Endodermal cell (in vitro differentiated cells): Measurements from ENCODE around the gene DGKE. TPM values are rescaled to one million over a fixed set of nuclear protein-coding genes. Genes with fewer than 3 reads are reported as not detected.

Source experiments
- DNase-seq: peaks from one replicate; pipeline ENCODE4 v3.0.0-alpha.2; 2017
- H3K27ac ChIP-seq: 2 replicates; pipeline ENCODE4 v1.5.1; 2013; ENCODE audit warnings: mild to moderate bottlenecking, low read depth, low read length, moderate library complexity
- H3K27me3 ChIP-seq: 2 replicates; pipeline ENCODE4 v1.6.1; 2013; ENCODE audit warnings: mild to moderate bottlenecking, low read length, moderate library complexity; ENCODE audit not compliant: insufficient read depth, control insufficient read depth, poor library complexity, severe bottlenecking
- H3K36me3 ChIP-seq: 2 replicates; pipeline ENCODE4 v1.7.0; 2013; ENCODE audit warnings: mild to moderate bottlenecking, low read length, moderate library complexity; ENCODE audit not compliant: control insufficient read depth, insufficient read depth
- H3K4me1 ChIP-seq: one replicate; pipeline ENCODE4 v1.7.0; 2013; ENCODE audit warnings: low read length; ENCODE audit not compliant: control insufficient read depth, insufficient read depth
- H3K4me3 ChIP-seq: 2 replicates; pipeline ENCODE4 v1.5.1; 2013; ENCODE audit warnings: mild to moderate bottlenecking, low read length, moderate library complexity
- H3K9ac ChIP-seq: 2 replicates; pipeline ENCODE4 v1.6.1; 2013; ENCODE audit warnings: mild to moderate bottlenecking, low read length, moderate library complexity; ENCODE audit not compliant: poor library complexity, severe bottlenecking; ENCODE audit errors: extremely low read depth
- H3K9me3 ChIP-seq: 2 replicates; pipeline ENCODE4 v1.6.1; 2013; ENCODE audit warnings: mild to moderate bottlenecking, low read length, moderate library complexity; ENCODE audit not compliant: control insufficient read depth
- H3K27ac Mint-ChIP-seq: 2 replicates; pipeline ENCODE4 v1.8.0; 2020; ENCODE audit warnings: mixed read lengths
- H3K27me3 Mint-ChIP-seq: 2 replicates; pipeline ENCODE4 v1.8.0; 2021; ENCODE audit warnings: mild to moderate bottlenecking, mixed read lengths; ENCODE audit not compliant: insufficient read depth
- H3K36me3 Mint-ChIP-seq: 2 replicates; pipeline ENCODE4 v1.8.0; 2020; ENCODE audit warnings: low read depth, mixed read lengths
- H3K4me1 Mint-ChIP-seq: 2 replicates; pipeline ENCODE4 v1.8.0; 2020; ENCODE audit warnings: mixed read lengths
- H3K4me3 Mint-ChIP-seq: 2 replicates; pipeline ENCODE4 v1.8.0; 2020; ENCODE audit warnings: mild to moderate bottlenecking, moderate library complexity, mixed read lengths
- H3K9me3 Mint-ChIP-seq: 2 replicates; pipeline ENCODE4 v1.8.0; 2020; ENCODE audit warnings: mild to moderate bottlenecking, mixed read lengths
- WGBS, 2 experiments: methylation state at CpG; one replicate each; pipeline versions ENCODE4 v1.1.5 to v1.1.7; 2013; ENCODE audit warnings: missing lambda C conversion rate in 2 of 2, mixed read lengths in 1 of 2; ENCODE audit not compliant: insufficient coverage in 1 of 2, insufficient read length in 1 of 2; 5-methylcytosine and 5-hydroxymethylcytosine counted together
- total RNA-seq, 2 donors: library from RNA; stranded (reverse); fragmentation: NEBNext Ultra II Directional in 1 of 2; extraction: Animal tissue kit (Norgen Biotek cat#: 25700) in 1 of 2; gene quantifications; 2 replicates in 1 of 2; 3 replicates in 1 of 2; pipeline ENCODE4 v1.2.1, GENCODE V29; 2021
- TF ChIP-seq, protein P1 (sequence below): fragments of 200-600 bp; sonication (generic); conservative IDR thresholded peaks from 2 replicates; pipeline ENCODE4 v1.5.0; 2021; ENCODE audit warnings: antibody characterized with exemption, mild to moderate bottlenecking

Gene DGKE
- total RNA-seq, 2 donors from 2014 or later = 3.5 to 7.1 TPM

DNA sequence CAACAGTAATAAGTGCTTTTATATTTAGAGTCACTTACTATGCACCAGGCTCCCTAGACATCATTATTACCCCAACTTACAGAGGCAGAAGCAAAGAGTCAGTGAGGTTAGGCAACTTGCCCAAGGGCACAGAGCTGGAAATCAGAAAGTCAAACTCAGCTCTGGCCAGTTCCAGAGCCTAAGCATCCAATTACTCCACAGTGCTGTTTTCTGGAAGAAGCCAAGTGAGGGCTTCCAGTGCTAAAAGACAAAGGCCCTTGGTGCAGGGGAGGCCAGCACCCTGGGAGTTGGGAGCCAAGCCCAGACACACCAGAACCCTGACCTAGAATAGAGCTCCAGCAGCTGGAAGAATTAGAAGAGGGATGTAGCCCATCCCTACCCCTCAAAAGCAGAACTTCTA, 40.4 kb upstream of the DGKE start:
- no peaks in the 10 kb centered on the region for H3K9me3 ChIP-seq
- no peaks in the 10 kb centered on the region for H3K27me3 ChIP-seq
- TF ChIP-seq, protein P1, sequence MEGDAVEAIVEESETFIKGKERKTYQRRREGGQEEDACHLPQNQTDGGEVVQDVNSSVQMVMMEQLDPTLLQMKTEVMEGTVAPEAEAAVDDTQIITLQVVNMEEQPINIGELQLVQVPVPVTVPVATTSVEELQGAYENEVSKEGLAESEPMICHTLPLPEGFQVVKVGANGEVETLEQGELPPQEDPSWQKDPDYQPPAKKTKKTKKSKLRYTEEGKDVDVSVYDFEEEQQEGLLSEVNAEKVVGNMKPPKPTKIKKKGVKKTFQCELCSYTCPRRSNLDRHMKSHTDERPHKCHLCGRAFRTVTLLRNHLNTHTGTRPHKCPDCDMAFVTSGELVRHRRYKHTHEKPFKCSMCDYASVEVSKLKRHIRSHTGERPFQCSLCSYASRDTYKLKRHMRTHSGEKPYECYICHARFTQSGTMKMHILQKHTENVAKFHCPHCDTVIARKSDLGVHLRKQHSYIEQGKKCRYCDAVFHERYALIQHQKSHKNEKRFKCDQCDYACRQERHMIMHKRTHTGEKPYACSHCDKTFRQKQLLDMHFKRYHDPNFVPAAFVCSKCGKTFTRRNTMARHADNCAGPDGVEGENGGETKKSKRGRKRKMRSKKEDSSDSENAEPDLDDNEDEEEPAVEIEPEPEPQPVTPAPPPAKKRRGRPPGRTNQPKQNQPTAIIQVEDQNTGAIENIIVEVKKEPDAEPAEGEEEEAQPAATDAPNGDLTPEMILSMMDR = no peak
- H3K9ac ChIP-seq = no peak overlapping the region
- H3K36me3 ChIP-seq = no peaks in the 10 kb centered on the region
- no peaks in the 10 kb centered on the region for H3K4me1 Mint-ChIP-seq
- no peak for DNase-seq
- H3K36me3 Mint-ChIP-seq = no peaks in the 10 kb centered on the region
- H3K9me3 Mint-ChIP-seq = peaks cover 4% of the 10 kb centered on the region
- no peak overlapping the region for H3K27ac Mint-ChIP-seq
- H3K27ac ChIP-seq = no peak overlapping the region
- H3K4me1 ChIP-seq = no peaks in the 10 kb centered on the region
- H3K4me3 Mint-ChIP-seq = no peak overlapping the region
- H3K4me3 ChIP-seq = no peak overlapping the region
- peaks cover 9% of the 10 kb centered on the region for H3K27me3 Mint-ChIP-seq

DNA sequence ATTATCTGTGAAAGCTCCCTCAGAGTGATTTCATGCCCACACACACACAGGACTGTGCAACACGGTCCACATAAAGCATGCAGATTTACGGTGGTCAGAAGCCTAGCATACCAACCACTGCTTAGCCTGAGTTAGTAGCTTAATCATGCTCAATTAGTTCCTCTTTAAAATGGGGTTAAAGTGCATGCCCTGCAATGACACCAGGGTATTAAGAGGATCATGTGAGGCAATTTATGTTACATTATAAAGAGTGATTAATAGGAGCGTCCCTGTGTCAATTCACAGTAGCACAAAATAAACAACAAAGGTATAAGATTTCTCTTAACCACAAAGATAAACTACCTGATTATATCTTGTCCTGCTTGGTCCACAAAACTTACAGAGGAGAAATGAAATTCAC, 40.0 kb upstream of the DGKE start:
- Histone ChIP-seq H3K27ac (no peak overlapping the region), H3K9ac (no peak overlapping the region), H3K9me3 (no peaks in the 10 kb centered on the region), H3K4me1 (no peaks in the 10 kb centered on the region), H3K36me3 (no peaks in the 10 kb centered on the region), H3K4me3 (no peak overlapping the region), H3K27me3 (no peaks in the 10 kb centered on the region)
- H3K36me3 Mint-ChIP-seq = no peaks in the 10 kb centered on the region
- TF ChIP-seq, protein P1 = no peak
- no peak overlapping the region for H3K27ac Mint-ChIP-seq
- 83 to 84% methylated on average over 1 to 3 of the region's 3 CpGs for WGBS, 2 experiments
- DNase-seq = no peak
- H3K9me3 Mint-ChIP-seq = peaks cover 4% of the 10 kb centered on the region
- H3K27me3 Mint-ChIP-seq = peaks cover 9% of the 10 kb centered on the region
- H3K4me1 Mint-ChIP-seq = peaks cover 3% of the 10 kb centered on the region
- H3K4me3 Mint-ChIP-seq = no peak overlapping the region

- H3K36me3 ChIP-seq = no peaks in the 10 kb centered on the region
- Mint-ChIP-seq H3K4me1 (peaks cover 7% of the 10 kb centered on the region), H3K4me3 (no peak overlapping the region), H3K27ac (no peak overlapping the region), H3K36me3 (no peaks in the 10 kb centered on the region), H3K9me3 (peaks cover 4% of the 10 kb centered on the region), H3K27me3 (peaks cover 9% of the 10 kb centered on the region)
- no peak overlapping the region for H3K4me3 ChIP-seq
- no peaks in the 10 kb centered on the region for H3K4me1 ChIP-seq
- no peaks in the 10 kb centered on the region for H3K27me3 ChIP-seq
- TF ChIP-seq, protein P1 = no peak
- no peak for DNase-seq
- no peak overlapping the region for H3K27ac ChIP-seq
- no peaks in the 10 kb centered on the region for H3K9me3 ChIP-seq
- H3K9ac ChIP-seq = no peak overlapping the region
- WGBS, 2 experiments = 89 to 98% methylated on average over 4 to 5 of the region's 5 CpGs
Observed at GRCh38 chr17:56795221-56795865, 38.6 kb upstream of the DGKE start.
